Measurements from ENCODE around the gene SLC6A7.

SLC6A7 gene

GRCh38 chr5:150186897-150187296 lies 3.0 kb upstream of the SLC6A7 start:
- peaks cover 13% of the 10 kb centered on the region; the same call in 1 of the 2 replicates for H4K20me1 ChIP-seq
- H3K4me2 ChIP-seq: no peak overlapping the region
- H3K9ac ChIP-seq: no peak overlapping the region
- no peak for TF ChIP-seq Cebpa-rat (IDR thresholded peaks at IDR 0.05)
- no peaks in the 10 kb centered on the region for H3K36me3 ChIP-seq
- no peak overlapping the region for H3K4me3 ChIP-seq
- H3K27me3 ChIP-seq: peaks cover 53% of the 10 kb centered on the region
- H3K4me1 ChIP-seq: peaks cover 23% of the 10 kb centered on the region
- no peak overlapping the region for H3K27ac ChIP-seq
- H3K9me3 ChIP-seq: no peaks in the 10 kb centered on the region

- Histone ChIP-seq H3K9me3 (no peaks in the 10 kb centered on the region), H3K4me2 (no peak overlapping the region), H3K36me3 (no peaks in the 10 kb centered on the region), H3K4me3 (no peak overlapping the region), H3K9ac (no peak overlapping the region), H3K27me3 (peaks cover 67% of the 10 kb centered on the region), H4K20me1 (peaks cover 13% of the 10 kb centered on the region; the same call in 1 of the 2 replicates), H3K4me1 (peaks cover 22% of the 10 kb centered on the region), H3K27ac (no peak overlapping the region)
- no peak for TF ChIP-seq Cebpa-rat (IDR thresholded peaks at IDR 0.05)
Observed at GRCh38 chr5:150188146-150188842, 1.6 kb upstream of the SLC6A7 start.

- peaks cover 16% of the 10 kb centered on the region for H3K4me1 ChIP-seq
- no peak overlapping the region for H3K27ac ChIP-seq
- H3K4me2 ChIP-seq: no peak overlapping the region
- no peaks in the 10 kb centered on the region for H3K36me3 ChIP-seq
- no peak for TF ChIP-seq Cebpa-rat (IDR thresholded peaks at IDR 0.05)
- H3K4me3 ChIP-seq: no peak overlapping the region
- H3K9ac ChIP-seq: no peak overlapping the region
- peaks cover 13% of the 10 kb centered on the region; the same call in 1 of the 2 replicates for H4K20me1 ChIP-seq
- H3K27me3 ChIP-seq: peaks cover 71% of the 10 kb centered on the region
- no peaks in the 10 kb centered on the region for H3K9me3 ChIP-seq
Observed at GRCh38 chr5:150189326-150189725, 536 bp upstream of the SLC6A7 start.

- H3K27me3 ChIP-seq: peaks cover 71% of the 10 kb centered on the region
Observed at GRCh38 chr5:150190503-150190979, 679 bp downstream of the SLC6A7 start.

GRCh38 chr5:150190987-150191386 lies 1.1 kb downstream of the SLC6A7 start:
- H3K4me1 ChIP-seq: peaks cover 11% of the 10 kb centered on the region
- no peak overlapping the region for H3K4me3 ChIP-seq
- no peaks in the 10 kb centered on the region for H3K36me3 ChIP-seq
- no peak overlapping the region for H3K27ac ChIP-seq
- no peak overlapping the region for H3K9ac ChIP-seq
- TF ChIP-seq Cebpa-rat (IDR thresholded peaks at IDR 0.05): no peak
- H3K4me2 ChIP-seq: no peak overlapping the region
- H3K27me3 ChIP-seq: peaks cover 71% of the 10 kb centered on the region
- no peaks in the 10 kb centered on the region for H3K9me3 ChIP-seq
- peaks cover 13% of the 10 kb centered on the region; the same call in 1 of the 2 replicates for H4K20me1 ChIP-seq

More at GRCh38 chr5:150190503-150190979, 679 bp downstream of the SLC6A7 start:
- Histone ChIP-seq H3K4me2 (peak overlapping the region; percentile 28; the same call in 1 of the 2 replicates), H3K4me3 (no peak overlapping the region), H3K36me3 (no peaks in the 10 kb centered on the region), H3K27ac (no peak overlapping the region), H3K4me1 (peaks cover 11% of the 10 kb centered on the region), H3K9me3 (no peaks in the 10 kb centered on the region), H3K9ac (no peak overlapping the region), H4K20me1 (peaks cover 13% of the 10 kb centered on the region; the same call in 1 of the 2 replicates)
- TF ChIP-seq Cebpa-rat (IDR thresholded peaks at IDR 0.05): no peak

GRCh38 chr5:150192462-150192861 lies 2.6 kb downstream of the SLC6A7 start:
- Histone ChIP-seq H3K9ac (no peak overlapping the region), H4K20me1 (peaks cover 13% of the 10 kb centered on the region; the same call in 1 of the 2 replicates), H3K9me3 (no peaks in the 10 kb centered on the region), H3K27me3 (peaks cover 62% of the 10 kb centered on the region), H3K36me3 (no peaks in the 10 kb centered on the region), H3K4me1 (peaks cover 11% of the 10 kb centered on the region), H3K4me3 (no peak overlapping the region), H3K27ac (no peak overlapping the region), H3K4me2 (no peak overlapping the region)
- TF ChIP-seq Cebpa-rat (IDR thresholded peaks at IDR 0.05): no peak

- H3K4me1 ChIP-seq: no peaks in the 10 kb centered on the region
- H3K36me3 ChIP-seq: no peaks in the 10 kb centered on the region
- H3K9me3 ChIP-seq: no peaks in the 10 kb centered on the region
- no peak overlapping the region for H3K4me3 ChIP-seq
- H3K9ac ChIP-seq: no peak overlapping the region
- TF ChIP-seq Cebpa-rat (IDR thresholded peaks at IDR 0.05): no peak
- H4K20me1 ChIP-seq: peaks cover 1% of the 10 kb centered on the region; the same call in 1 of the 2 replicates
- H3K4me2 ChIP-seq: no peak overlapping the region
- H3K27ac ChIP-seq: no peak overlapping the region
- peaks cover 27% of the 10 kb centered on the region for H3K27me3 ChIP-seq
Observed at GRCh38 chr5:150195736-150196485, 6.0 kb downstream of the SLC6A7 start.

- no peak overlapping the region for H3K4me2 ChIP-seq
- H4K20me1 ChIP-seq: no peaks in the 10 kb centered on the region
- no peak overlapping the region for H3K27ac ChIP-seq
- H3K4me3 ChIP-seq: no peak overlapping the region
- no peak overlapping the region for H3K9ac ChIP-seq
- H3K9me3 ChIP-seq: no peaks in the 10 kb centered on the region
- no peaks in the 10 kb centered on the region for H3K36me3 ChIP-seq
- no peak for TF ChIP-seq Cebpa-rat (IDR thresholded peaks at IDR 0.05)
- H3K27me3 ChIP-seq: peaks cover 21% of the 10 kb centered on the region
- no peaks in the 10 kb centered on the region for H3K4me1 ChIP-seq
Observed at GRCh38 chr5:150196514-150196913, 6.7 kb downstream of the SLC6A7 start.

GRCh38 chr5:150196986-150197385 lies 7.1 kb downstream of the SLC6A7 start:
- Histone ChIP-seq H3K27me3 (peaks cover 17% of the 10 kb centered on the region), H3K9me3 (no peaks in the 10 kb centered on the region), H3K9ac (no peak overlapping the region), H3K27ac (no peak overlapping the region), H3K4me1 (no peaks in the 10 kb centered on the region), H4K20me1 (no peaks in the 10 kb centered on the region), H3K4me2 (no peak overlapping the region), H3K4me3 (no peak overlapping the region), H3K36me3 (no peaks in the 10 kb centered on the region)
- TF ChIP-seq Cebpa-rat (IDR thresholded peaks at IDR 0.05): no peak

- Histone ChIP-seq H3K27me3 (peaks cover 12% of the 10 kb centered on the region), H3K9ac (no peak overlapping the region), H3K4me1 (no peaks in the 10 kb centered on the region), H3K4me3 (no peak overlapping the region), H3K4me2 (no peak overlapping the region), H4K20me1 (no peaks in the 10 kb centered on the region), H3K36me3 (no peaks in the 10 kb centered on the region), H3K27ac (no peak overlapping the region), H3K9me3 (no peaks in the 10 kb centered on the region)
- TF ChIP-seq Cebpa-rat (IDR thresholded peaks at IDR 0.05): no peak
Observed at GRCh38 chr5:150197476-150197875, 7.6 kb downstream of the SLC6A7 start.

All from BLaER1 (cell line).